GM12892 (cell line): ENCODE data around the gene C1QA.

ENCODE experiments used
- POLR2A ChIP-seq: IDR thresholded peaks from 2 replicates; pipeline ENCODE4 v1.6.1; 2011; ENCODE audit warnings: low read depth, low read length, control low read depth
- POLR2AphosphoS5 ChIP-seq: IDR thresholded peaks from 2 replicates; pipeline ENCODE4 v1.6.1; 2011; ENCODE audit warnings: low read depth, low read length, control low read depth
- TAF1 ChIP-seq: IDR thresholded peaks from 2 replicates; pipeline ENCODE4 v1.6.1; 2011; ENCODE audit warnings: low read depth, mild to moderate bottlenecking, control low read depth, low read length, borderline replicate concordance

DNA sequence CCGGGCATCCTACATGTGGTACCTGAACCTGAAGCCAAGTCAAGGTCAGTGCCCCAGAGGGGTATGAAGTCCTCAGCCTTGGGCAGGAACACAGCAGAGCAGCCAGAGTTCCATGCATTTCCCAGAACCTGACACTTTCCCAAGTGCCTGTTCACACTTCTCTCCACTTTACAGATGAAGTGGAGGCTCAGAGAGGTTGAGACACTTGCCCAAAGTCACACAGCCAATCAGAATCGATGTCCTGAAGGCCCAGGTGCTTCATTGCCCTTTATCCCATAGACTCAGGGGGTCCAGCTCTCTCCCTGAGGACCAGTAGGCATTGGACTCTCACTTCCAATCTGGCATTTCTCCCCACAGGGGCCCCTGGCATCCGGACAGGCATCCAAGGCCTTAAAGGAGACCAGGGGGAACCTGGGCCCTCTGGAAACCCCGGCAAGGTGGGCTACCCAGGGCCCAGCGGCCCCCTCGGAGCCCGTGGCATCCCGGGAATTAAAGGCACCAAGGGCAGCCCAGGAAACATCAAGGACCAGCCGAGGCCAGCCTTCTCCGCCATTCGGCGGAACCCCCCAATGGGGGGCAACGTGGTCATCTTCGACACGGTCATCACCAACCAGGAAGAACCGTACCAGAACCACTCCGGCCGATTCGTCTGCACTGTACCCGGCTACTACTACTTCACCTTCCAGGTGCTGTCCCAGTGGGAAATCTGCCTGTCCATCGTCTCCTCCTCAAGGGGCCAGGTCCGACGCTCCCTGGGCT, 2.2 kb downstream of the C1QA start:
- TF ChIP-seq TAF1 = no peak
- TF ChIP-seq POLR2AphosphoS5 = no peak
- TF ChIP-seq POLR2A = no peak
